Glutamatergic neuron (in vitro differentiated cells): ENCODE data around the gene KLF3. TPM values are rescaled to one million over a fixed set of nuclear protein-coding genes. Genes with fewer than 3 reads are reported as not detected.
A peak's percentile ranks its signal among the peaks of the same experiment; 100 is the strongest.

Source experiments
- DNase-seq: peaks from one replicate; pipeline ENCODE4 v3.0.0; 2022
- H3K27ac Mint-ChIP-seq: one replicate; pipeline ENCODE4 v1.8.0; 2020; ENCODE audit warnings: mild to moderate bottlenecking, mixed read lengths, inconsistent platforms; ENCODE audit not compliant: unreplicated experiment
- H3K27me3 Mint-ChIP-seq: one replicate; pipeline ENCODE4 v1.8.0; 2020; ENCODE audit warnings: mild to moderate bottlenecking, moderate library complexity, mixed read lengths, inconsistent platforms; ENCODE audit not compliant: unreplicated experiment
- H3K36me3 Mint-ChIP-seq: one replicate; pipeline ENCODE4 v1.8.0; 2020; ENCODE audit warnings: mild to moderate bottlenecking, mixed read lengths, inconsistent platforms; ENCODE audit not compliant: unreplicated experiment
- H3K4me1 Mint-ChIP-seq: one replicate; pipeline ENCODE4 v1.8.0; 2020; ENCODE audit warnings: mild to moderate bottlenecking, low read depth, mixed read lengths, inconsistent platforms; ENCODE audit not compliant: unreplicated experiment
- H3K4me3 Mint-ChIP-seq: one replicate; pipeline ENCODE4 v1.8.0; 2020; ENCODE audit warnings: mild to moderate bottlenecking, mixed read lengths, inconsistent platforms; ENCODE audit not compliant: unreplicated experiment
- H3K9me3 Mint-ChIP-seq: one replicate; pipeline ENCODE4 v1.8.0; 2020; ENCODE audit warnings: mild to moderate bottlenecking, moderate library complexity, mixed read lengths, inconsistent platforms; ENCODE audit not compliant: unreplicated experiment
- CTCF ChIP-seq: fragments of 200-600 bp; sonication (generic); IDR thresholded peaks from one replicate; pipeline ENCODE4 v1.5.0; 2021; ENCODE audit not compliant: partially characterized antibody, unreplicated experiment
- total RNA-seq: library from RNA; stranded (reverse); fragmentation: NEBNext Ultra II Directional; extraction: Animal tissue kit (Norgen Biotek cat#: 25700); gene quantifications from one replicate; pipeline ENCODE4 v1.2.1, GENCODE V29; 2021; ENCODE audit not compliant: unreplicated experiment

The KLF3 gene
- total RNA-seq, 1 donor from 2014 or later = 38.4 TPM

GRCh38 chr4:38723726-38724474, 59.9 kb downstream of the KLF3 start:
- no peak overlapping the region for H3K4me3 Mint-ChIP-seq
- H3K9me3 Mint-ChIP-seq = peaks cover 3% of the 10 kb centered on the region
- no peaks in the 10 kb centered on the region for H3K27me3 Mint-ChIP-seq
- no peaks in the 10 kb centered on the region for H3K36me3 Mint-ChIP-seq
- no peaks in the 10 kb centered on the region for H3K4me1 Mint-ChIP-seq
- no peak for DNase-seq
- no peak overlapping the region for H3K27ac Mint-ChIP-seq
- no peak for TF ChIP-seq CTCF

- no peak for TF ChIP-seq CTCF
- no peak overlapping the region for H3K27ac Mint-ChIP-seq
- no peaks in the 10 kb centered on the region for H3K36me3 Mint-ChIP-seq
These were observed 60.4 kb downstream of the KLF3 start for GRCh38 chr4:38724475-38724808.

GRCh38 chr4:38728631-38729141, 64.7 kb downstream of the KLF3 start:
- Mint-ChIP-seq H3K9me3 (peaks cover 8% of the 10 kb centered on the region), H3K36me3 (peaks cover 4% of the 10 kb centered on the region), H3K4me1 (no peaks in the 10 kb centered on the region), H3K27ac (no peak overlapping the region), H3K27me3 (peaks cover 5% of the 10 kb centered on the region), H3K4me3 (no peak overlapping the region)
- TF ChIP-seq CTCF = no peak
- no peak for DNase-seq

More at GRCh38 chr4:38724475-38724808, 60.4 kb downstream of the KLF3 start:
- no peak for DNase-seq
- H3K9me3 Mint-ChIP-seq = peaks cover 3% of the 10 kb centered on the region
- H3K4me3 Mint-ChIP-seq = no peak overlapping the region
- H3K4me1 Mint-ChIP-seq = no peaks in the 10 kb centered on the region
- H3K27me3 Mint-ChIP-seq = no peaks in the 10 kb centered on the region

- Mint-ChIP-seq H3K27ac (no peak overlapping the region), H3K4me1 (no peaks in the 10 kb centered on the region), H3K9me3 (peaks cover 6% of the 10 kb centered on the region), H3K36me3 (peaks cover 9% of the 10 kb centered on the region), H3K4me3 (no peak overlapping the region), H3K27me3 (peaks cover 6% of the 10 kb centered on the region)
- no peak for DNase-seq
- TF ChIP-seq CTCF = no peak
These were observed 66.5 kb downstream of the KLF3 start for GRCh38 chr4:38730493-38730829.

GRCh38 chr4:38730830-38731646, 67.0 kb downstream of the KLF3 start:
- no peak overlapping the region for H3K4me3 Mint-ChIP-seq
- H3K4me1 Mint-ChIP-seq = no peaks in the 10 kb centered on the region
- H3K9me3 Mint-ChIP-seq = peaks cover 6% of the 10 kb centered on the region
- no peak overlapping the region for H3K27ac Mint-ChIP-seq
- TF ChIP-seq CTCF = peak; percentile 98
- peak; percentile 93 for DNase-seq
- peaks cover 6% of the 10 kb centered on the region for H3K27me3 Mint-ChIP-seq
- peaks cover 9% of the 10 kb centered on the region for H3K36me3 Mint-ChIP-seq
